Esophagus mucosa (tissue), 1 donor: ENCODE measurements around the gene SETDB2. TPM values are rescaled to one million over a fixed set of nuclear protein-coding genes. Genes with fewer than 3 reads are reported as not detected.

Experiments
- ATAC-seq: fragments of 200-7000 bp; cut with Tn5 transposase; one replicate; pipeline ENCODE4 v1.9.1; 2020
- total RNA-seq: library from RNA; stranded (reverse); gene quantifications from one replicate; pipeline ENCODE4 v1.2.4, GENCODE V29; 2023
- donor health status: DM: yes; HTN: yes; CAD: no.

Gene SETDB2
- total RNA-seq, 1 donor from 2014 or later, result 5.1 TPM

DNA sequence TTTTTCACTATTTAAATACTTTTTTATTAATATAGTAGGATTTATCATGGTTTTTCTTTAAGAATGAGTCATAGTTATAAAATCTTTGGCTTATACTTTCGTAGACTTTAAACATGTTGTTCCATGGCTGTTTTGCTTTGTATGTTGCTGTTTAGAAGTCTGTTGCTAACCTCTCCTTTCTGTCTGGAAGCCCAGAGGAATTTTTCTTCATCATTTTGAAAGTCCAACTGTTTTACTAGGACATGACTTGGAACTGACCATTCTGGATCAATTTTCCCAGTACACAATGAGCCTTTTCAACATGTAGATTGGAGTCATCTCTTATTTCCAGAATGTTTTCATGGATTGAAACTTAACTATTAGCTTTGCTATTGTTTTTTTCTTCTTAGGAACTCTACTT lies 8.1 kb upstream of the SETDB2 start:
- no peak for ATAC-seq

DNA sequence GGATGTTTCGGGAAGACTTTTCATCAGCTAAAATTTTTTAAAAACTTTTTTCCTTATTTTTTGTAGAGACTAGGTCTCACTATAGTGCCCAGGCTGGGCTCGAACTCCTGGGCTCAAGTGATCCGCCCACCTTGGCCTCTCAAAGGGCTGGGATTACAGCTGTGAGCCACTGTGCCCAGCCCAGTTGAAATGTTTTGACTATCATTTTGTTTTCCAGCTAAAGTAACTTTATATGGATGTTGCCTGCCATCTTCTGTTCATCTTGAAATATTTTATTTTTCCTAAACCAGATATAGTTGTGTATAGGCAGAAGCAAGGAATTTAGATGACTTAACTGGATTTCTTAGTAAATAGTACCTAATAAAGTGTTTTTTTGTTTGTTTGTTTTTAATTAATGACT lies 7.2 kb upstream of the SETDB2 start:
- peak; percentile 59 for ATAC-seq

DNA sequence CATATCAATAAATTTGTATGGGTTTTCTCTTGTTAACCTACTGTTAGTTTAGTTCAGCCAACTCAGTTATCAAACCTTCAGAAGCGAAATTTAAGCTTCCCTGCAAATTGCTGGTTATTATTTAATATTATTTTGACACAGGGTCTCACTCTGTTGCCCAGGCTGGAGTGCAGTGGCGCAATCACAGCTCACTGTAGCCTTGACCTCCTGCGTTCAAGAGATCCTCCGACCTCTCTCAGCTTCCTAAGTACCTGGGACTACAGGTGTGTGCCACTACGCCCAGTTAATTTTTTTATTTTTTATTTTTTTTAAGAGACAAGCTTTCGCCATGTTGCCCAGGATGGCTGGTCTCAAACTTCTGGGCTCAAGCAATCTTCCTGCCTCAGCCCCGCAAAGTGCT lies 6.4 kb upstream of the SETDB2 start:
- no peak for ATAC-seq

DNA sequence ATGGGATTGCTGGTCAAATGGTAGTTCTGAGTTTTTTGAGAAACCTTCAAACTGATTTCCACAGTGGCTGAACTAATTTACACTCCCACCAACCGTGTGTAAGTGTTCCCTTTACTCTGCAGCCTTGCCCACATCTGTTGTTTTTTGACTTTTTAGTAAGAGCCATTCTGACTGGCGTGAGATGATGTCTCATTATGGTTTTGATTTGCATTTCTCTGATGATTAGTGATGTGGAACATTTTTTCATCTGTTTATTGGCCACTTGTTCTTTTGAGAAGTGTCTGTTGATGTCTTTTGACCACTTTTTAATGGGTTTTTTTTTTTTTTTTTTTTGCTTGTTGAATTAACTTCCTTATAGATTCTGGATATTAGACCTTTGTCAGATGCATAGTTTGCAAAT lies 4.5 kb upstream of the SETDB2 start:
- ATAC-seq, result no peak

DNA sequence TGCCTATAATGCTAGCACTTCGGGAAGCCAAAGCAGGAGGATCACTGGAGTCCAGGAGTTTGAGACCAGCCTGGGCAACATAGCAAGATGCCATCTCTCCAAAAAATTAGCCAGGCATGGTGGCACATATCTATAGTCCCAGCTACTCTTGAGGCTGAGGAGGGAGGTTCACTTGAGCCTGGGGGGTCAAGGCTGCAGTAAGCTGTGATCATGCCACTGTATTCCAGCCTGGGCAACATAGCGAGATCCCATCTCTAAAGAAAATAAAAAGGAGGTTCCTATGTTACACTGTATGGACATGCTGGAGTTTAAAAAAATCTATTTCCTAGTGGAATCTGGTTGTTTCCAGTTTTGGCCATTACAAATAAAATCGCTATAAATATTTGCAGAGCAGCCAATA lies 2.8 kb upstream of the SETDB2 start:
- ATAC-seq, result no peak

DNA sequence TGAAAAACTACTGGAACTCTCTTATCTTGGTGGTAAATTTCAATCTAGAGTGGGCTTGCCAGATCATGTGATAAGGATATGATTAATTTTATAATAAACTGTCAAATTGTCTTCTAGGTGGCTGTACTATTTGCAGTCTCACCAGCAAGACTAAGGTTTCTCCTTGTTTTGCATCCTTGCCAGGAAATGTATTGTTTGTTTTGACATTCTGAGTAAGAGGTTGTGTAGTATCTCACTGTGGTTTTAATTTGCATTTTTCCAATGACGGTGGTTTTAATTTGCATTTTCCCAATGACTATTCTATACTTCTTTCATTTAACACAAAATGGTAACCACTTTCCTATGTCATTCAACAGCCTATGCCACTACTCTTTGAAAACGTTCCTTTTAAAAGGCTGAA lies 2.2 kb upstream of the SETDB2 start:
- ATAC-seq, result no peak

DNA sequence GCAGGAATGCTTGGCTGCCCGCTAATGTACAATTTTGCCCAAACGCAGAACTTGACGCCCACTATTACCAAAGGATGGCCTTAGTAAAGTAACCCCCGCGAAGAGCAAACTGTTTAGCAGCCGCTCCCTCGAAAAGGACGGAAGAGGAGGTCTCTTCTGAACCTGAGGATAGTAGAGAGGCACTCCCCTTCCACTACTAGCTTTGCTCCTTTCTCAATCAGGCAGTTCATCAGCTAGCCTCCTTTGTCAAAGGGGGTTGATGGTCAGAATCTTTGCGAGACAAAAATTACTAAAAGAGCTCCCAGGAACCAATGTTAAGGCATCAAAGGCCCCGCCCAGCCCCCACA lies 744 bp upstream of the SETDB2 start:
- ATAC-seq, result no peak

DNA sequence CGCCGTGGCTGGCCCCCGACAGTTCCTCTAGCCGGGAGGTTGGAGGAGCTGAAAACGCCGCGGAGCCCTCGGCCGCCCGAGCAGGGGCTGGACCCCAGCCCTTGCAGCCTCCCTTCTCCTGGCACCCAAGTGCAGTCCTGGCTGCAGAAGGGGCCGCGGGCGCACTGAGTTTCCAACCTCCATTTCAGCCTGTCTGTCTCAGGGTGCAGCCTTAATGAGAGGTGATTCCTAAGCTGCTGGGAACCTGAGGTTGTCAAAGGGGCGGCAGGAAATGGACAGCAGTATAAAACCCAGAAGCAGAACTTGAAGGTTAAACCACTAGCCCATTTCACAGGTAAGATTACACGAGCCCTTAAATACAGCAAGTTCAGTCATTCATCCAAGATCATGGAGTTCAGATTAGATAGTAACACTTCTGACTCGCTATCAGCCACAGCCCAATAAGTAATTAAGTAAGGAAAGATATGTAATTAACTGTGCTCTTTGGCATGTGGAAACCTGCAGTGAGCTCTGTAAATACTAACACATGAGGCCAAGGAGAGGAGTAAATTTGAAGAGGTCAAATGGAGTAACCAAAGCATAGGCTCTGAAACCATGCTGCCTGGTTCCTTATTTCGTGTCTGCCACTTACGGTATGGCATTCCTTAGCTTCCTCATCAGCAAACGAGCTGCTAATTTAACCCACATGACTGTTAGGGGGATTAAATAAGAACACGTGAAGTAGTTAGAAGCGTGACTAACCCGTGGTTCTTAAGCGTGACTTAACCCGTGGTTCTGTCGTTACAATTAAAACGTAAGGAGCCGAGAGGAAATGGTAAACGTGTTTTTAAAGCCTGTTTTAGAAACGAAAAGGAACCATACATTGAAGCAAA lies 686 bp downstream of the SETDB2 start:
- peak; percentile 49 for ATAC-seq

DNA sequence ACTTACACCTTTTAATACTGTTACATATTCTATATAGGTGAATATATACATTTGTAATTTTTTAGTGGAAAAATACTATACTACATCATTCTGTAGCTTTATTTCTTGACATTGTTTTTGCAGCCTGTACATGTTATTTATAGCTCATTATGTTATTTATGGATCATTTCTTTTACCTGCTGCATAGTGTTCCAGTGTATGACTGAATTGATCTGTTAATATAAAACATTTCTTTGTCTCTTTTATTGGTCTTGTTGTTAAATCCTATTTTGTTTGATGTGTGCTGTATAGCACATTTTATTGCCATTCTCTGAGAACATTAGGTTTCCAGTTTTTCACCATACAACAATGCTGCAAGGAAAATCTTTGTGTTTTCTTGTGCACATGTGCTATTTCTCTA lies 2.4 kb downstream of the SETDB2 start:
- ATAC-seq, result no peak

DNA sequence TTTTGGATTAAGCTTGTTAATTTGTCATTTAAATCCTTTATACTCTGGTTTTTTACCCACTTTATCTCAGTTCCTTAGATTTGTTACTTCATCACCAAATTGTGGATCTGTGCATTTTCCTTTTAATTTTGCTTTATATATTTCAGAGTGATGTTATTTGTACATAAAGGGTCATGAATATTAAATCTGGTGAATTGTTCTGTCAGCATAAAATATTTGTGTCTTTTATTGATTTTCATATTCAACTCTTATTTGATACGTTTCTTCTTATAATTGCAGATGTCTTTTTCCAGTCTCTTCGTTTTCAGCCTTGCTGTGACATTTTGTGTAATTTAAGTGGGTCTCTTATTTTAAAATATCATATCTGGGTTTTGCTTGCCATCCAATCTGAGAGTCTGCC lies 4.7 kb downstream of the SETDB2 start:
- no peak for ATAC-seq

DNA sequence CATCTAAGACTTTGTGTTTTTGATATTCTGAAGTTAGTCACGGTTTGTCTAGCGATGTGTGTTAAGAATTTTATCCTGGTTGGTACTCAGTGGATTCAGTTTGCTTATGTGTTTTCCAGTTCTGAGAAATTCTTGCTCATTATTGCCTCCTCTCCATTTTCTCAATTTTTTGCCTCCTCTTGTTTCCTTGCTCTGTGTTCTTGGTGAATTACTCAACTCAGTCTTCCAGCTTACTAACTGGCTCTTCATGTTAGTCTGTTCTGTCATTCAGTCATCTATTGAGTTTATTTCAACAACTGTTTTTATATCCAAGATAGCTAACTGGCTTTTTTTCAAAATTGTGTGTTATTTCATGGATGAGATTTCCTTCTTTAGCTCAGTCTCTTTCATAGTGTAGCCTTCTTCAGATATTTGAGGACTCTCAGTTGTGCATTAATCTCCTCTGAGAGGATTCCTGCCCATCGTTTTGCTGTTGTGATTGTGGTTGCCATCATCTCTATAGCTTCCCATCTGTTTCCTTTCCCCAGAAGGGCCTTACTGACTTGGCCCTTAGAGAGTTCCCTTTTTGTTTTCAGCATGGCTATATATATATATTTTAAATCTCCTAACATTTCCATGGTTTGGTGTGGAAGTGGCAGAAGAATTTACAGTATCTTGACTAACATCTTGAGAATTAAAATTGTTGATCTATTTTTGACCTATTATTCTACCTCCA lies 6.2 kb downstream of the SETDB2 start:
- no peak for ATAC-seq

DNA sequence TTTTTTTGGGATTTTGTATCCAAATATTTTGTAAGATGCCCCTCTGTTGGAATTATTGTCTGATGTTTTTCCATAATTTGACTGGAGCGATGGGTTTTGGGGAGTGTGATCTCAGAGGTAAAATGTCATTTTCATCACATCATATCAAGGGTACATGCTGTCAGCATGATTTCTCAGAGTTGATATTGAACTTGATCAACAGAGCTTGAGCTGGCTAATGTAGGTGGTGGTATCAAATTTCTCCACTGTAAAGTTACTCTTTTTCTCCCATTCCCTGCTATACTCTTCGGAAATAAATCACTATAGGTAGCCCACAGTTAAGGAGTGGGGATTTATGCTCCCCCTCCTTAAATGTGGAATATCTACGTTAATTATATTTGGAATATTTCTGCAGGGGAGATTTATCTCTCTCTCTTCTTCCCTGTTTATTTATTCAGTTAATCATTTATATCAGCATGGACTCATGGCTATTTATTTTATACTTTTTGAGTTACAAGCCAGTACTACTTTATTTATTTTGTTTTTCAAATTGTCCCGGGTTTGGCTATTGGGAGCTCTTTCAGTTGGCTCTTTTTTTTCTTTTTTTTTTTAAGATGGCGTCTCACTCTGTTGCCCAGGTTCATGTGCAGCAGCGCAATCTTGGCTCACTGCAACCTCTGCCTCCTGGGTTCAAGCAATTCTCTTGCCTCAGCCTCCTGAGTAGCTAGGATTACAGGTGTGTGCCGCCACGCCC lies 8.8 kb downstream of the SETDB2 start:
- ATAC-seq, result no peak

DNA sequence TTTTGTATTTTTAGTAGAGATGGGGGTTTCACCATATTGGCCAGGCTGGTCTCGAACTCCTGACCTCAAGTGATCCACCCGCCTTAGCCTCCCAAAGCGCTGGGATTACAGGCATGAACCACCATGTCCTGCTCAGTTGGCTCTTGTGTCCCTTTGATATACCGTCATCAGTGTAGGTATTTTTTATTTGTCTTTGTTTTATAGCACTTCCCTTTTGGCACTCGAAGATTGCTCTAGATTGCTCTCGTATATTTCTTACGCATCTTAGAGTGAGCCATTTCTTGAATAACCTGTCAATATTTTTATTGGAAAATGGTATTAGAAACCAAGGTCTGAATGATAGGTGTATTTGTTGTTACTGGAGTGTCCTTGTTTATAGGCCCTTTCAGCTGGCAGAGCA lies 9.4 kb downstream of the SETDB2 start:
- ATAC-seq, result no peak

DNA sequence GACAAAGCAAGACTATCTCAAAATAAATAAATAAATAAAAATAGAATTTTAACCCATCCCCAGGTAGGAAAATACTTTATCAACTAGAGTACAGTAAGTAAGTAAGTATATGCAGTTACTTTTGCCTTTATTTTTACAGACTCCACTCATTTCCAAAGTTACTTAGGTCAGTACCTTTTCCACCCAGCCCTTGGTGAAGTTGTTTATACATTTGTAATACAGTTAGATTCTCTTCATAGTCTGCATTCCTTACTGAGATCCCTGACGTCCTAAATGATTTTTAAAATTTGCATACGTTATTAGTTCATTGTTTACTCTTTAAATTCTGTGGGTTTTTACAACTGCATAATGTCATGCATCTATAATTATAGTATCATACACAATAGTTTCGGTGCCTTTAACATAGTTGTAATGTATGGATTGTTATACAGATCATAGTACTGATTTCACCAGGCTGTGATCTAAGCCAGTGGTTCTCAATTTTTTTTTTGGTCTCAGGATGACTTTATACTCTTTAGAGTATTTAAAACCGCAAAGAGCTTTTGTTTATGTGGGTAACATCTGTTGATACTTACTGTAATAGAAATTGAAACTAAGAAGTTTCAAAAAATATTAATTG lies 10.4 kb downstream of the SETDB2 start:
- ATAC-seq, result no peak

DNA sequence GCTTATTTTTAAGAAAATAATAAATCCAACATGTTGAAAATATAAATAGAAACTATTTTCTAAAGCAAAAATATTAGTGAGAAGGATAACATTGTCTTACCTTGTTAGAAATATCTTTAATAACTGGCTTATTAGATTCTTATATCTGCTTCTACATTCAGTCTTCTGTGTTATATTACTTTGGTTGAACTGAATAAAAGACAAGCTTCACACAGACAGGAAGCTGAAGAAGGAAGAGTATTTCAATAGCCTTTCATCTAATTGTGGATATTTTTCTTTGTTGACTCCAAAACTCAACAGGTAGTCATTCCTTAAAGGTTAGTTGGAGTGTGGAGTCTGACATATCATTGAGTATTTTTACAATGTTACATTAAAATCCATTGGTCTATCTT lies 10.9 kb downstream of the SETDB2 start:
- ATAC-seq, result no peak

DNA sequence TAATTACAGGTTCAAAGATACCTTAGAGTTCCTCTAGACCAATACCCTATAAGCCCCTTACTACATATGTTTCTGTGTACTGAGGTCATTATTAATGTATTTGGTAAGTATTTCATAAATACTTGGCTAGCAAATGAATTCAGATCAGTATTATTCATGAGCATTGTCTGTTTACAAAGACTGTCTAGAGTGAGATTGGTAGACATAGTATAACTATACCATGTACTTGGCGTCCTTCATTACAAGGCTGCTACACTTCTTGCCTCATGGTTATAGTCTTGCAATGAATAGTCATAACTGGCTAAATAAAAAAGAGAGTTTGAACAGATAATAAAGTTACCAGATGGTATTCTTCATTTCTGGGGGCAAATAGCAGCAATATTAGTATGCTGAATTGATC lies 12.1 kb downstream of the SETDB2 start:
- no peak for ATAC-seq

DNA sequence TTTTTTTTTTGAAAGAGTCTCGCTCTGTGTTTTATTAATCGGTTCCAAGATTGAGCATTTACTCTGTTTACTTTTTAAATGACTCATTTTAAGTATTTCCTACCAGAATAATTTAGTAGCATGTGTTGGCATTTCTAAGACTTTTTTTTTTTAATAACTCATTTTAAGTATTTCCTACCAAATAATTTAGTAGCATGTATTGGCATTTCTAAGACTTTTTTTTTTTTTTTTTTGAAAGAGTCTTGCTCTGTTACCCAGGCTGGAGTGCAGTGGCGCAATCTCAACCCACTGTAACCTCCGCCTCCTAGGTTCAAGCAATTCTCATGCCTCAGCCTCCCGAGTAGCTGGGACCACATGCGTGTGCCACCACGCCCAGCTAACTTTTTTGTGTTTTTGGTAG lies 13.1 kb downstream of the SETDB2 start:
- ATAC-seq, result no peak

DNA sequence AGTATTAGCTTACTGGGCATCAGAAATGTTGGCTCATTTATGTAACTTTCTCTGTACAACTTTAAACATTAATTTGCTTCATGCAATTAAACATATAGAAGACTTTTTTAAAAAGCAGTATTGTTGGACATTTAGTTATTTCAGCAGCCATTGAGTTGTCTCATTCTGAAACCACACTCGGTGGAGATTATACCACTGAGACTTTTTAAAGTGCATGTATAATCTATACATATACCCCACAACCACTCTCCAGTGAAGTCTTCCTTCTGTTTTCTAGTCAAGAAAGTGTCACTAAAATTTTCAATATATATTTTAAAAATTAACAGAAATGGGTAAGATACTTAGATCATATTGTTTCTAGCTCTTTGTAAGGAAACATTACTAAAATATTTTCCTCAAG lies 15.5 kb downstream of the SETDB2 start:
- ATAC-seq, result no peak

DNA sequence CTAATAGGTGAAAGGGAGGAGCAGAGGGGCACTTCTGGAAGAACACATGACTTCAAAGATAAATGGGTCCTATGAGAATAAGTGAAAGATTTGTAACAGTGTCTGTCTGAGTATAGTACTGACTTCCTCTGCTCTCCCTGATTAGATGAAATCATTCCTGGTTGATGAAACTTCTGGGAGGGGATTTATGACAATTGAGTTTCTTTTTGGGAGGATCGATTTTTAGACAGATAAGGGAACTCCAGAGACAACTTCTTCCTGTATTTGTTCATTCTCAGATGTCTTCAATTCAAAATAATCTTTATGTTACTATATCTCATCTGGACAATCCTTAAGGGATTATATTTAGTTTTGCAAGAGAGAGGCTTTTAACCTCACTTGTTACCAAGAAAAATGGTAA lies 20.0 kb downstream of the SETDB2 start:
- ATAC-seq, result no peak

DNA sequence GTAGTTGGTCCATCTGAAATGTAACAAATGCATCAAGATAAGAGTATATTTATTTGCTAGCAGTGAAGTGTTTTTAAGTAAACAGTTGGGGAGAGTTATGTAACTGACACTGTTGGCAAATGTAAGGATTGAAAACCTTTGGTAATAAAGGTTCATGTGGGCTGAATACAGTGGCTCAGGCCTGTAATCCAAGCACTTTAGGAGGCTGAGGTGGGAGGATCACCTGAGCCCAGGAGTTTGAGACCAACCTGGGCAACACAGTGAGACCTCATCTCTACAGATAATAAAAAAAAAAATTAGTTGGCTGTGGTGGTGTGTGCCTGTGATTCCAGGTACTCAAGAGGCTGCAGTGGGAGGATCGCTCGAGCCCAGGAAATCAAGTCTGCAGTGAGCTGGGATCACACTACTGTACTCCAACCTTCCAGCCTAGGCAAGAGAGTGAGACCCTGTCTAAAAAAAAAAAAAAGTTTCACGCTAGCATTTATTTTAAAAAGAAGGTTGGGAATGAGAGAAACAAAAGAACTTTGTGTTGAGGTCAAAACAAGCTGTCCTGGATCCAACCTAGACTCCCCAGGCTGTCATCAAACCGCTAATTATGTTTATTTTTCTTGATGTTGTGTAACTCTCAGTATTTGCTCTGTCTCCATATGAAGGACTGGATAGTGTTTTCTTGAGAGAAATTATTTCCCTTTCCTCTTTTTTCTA lies 20.7 kb downstream of the SETDB2 start:
- no peak for ATAC-seq

DNA sequence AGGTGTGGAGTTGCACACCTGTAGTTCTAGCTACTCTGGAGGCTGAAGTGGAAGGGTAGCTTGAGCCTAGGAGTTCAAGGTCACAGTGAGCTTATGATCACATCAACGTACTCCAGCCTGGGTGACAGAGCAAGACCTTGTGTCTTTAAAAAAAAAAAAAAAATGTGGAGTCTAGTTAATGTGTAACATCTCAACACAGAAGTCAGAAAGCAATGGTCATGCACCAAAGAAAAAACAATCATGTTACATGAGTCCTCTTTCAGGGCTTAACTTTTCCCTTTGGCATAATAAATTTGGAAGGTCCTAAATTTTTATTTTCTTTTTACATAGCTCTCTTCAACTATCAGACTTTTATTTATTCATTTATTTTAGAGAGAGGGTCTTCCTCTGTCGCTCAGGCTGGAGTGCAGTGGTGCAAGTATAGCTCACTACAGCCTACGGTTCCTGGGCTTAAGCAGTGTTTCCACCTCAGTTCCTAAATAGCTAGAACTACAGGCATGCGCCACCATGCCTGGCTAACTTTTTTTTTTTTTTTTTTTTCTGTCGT lies 22.3 kb downstream of the SETDB2 start:
- no peak for ATAC-seq

DNA sequence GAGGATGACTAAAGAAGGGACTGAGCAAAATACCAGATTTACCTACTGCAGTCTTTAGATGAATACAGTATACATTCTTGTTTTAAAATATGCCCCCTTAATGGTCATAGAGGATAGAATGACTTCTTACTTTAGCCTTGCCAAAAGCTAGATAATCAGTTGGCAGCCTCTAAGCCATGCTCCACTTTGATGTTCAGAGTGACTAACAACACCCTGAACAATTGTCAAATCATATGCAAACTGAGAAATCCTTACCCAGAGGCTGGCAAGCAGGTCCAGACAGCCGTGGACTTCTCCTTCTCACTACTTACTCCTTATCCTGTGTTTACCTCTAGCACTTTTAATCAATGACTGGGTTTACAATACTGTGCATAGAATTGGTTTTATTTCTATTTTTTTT lies 28.1 kb downstream of the SETDB2 start:
- peak; percentile 59 for ATAC-seq
